C1 segment of cervical spinal cord (tissue), 14 donors: ENCODE measurements around the gene DHX58.

ENCODE experiments used
- DNase-seq, 14 donors: peaks; one replicate each; lab custom pipeline; 2025; lab: John Stamatoyannopoulos, UW

DHX58 gene

DNA sequence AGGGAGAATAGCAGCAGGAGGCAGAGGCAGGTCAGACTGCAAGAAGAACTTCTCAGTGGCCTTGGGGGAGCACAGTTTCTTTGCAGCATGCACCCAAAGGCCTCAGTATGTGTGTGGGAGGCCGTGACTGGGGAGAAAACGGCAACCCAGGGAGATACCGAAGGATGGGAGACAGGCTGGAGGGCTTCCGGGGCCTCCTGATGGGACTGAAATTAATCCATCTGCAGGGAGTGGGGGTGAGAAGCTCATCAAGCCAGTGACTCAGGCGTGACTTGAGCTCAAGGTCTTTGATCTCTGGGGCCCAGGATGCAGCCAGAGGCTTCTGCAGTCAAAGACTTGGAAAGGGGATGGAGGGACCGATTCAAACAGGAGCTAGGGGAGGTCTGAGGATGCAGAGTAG lies 57.0 kb downstream of the DHX58 start:
- no peak for DNase-seq

DNA sequence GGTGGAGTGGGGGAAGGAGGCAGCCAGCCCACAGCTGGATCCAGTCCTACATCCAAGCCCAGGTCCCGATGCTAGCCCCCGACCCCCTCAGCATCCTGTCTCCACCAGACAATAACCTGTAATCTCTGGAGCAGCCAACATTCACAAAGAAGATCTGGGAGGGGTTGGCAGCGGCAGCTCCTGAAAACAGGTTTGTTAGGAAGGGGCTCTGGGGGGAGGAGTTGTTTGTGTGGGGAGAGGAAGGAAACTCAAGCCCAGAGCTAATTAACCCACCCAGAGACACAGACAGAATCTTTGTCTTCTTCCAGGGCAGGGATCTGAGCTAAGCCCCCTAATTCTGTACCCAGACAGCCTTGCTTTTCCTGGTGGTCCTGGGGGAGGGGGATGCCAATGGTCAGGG lies 57.5 kb downstream of the DHX58 start:
- no peak for DNase-seq

DNA sequence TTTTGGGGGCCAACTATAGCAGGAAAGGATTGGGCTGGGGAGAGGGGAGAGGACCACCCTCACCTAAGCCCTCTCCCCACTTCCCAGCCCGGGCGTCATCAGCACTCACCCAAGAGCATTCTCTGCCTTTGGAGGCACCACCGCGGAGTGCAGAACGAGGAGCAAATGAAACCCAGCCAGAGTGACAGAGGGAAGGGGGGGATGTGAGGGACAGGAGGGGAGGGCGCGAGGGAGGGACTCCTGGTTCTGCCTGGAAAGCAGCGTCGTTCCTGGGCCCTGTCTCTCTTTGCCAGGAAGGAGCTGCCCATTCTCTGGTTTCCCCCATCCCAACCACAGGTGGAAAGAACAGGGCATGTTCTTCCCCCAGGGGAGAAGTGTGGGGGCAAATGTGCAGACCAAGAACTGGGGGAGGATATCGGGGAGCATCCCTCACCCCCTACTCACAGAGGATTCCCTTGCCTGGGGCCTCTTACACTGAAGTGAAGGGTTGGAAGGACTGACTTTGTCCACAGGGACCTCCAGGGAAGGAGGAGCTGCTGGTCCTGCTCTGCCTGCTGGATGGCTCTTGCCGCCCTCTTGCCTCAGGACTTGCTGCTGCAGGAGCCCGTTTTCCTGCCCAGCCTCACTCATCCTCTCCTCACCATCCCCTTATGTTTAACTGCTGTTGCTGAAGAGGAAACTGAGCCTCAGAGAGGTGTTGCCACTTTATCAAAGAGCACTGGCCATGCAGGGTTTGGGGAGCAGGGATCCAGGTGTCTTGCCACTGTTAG lies 58.6 kb downstream of the DHX58 start:
- no peak for DNase-seq

DNA sequence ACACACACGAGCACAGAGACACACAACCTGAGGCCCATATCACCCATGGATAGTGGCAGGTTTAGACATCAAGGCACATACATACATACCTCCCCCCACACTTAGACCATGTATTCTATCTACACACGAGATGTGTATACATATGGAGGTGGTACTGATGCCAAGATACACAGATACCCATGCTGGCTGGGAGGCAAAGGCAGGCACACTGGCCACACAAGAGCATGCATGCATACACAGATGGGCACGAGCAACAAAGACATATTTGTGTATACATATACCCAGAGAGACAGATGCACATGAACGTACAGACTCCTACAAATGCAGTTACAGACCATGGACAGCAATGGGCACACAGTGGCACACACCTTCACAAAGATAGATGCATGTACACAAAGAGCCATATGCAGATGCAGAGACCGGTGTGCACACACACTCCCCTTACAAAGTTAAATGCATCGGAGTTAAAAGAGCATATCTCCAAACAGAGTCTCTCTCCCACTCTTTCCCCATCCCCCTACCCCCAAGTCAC lies 60.1 kb downstream of the DHX58 start:
- no peak for DNase-seq

DNA sequence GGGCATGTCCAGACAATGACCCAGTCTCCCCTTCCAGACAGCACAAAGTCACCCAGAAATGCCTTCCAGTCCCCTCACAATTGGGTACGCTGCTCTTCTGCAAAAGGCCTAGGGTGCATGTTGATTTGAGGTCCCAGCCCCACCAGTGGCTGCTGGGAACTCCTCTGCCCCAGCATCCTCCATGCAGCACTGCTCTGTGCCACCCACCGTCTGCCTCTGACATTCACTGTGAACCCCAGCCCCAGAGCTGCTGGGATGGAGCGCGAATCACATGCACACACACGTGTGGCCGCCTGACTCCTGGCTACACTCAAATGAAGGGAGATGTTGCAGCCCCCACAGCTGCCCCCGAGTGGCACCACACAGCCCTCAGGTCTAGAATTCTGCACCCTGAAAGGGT lies 60.9 kb downstream of the DHX58 start:
- DNase-seq = no peak
